Measurements from ENCODE around the gene LGR5. TPM values are rescaled to one million over a fixed set of nuclear protein-coding genes. Genes with fewer than 3 reads are reported as not detected.

Gene LGR5
- total RNA-seq, 1 donor, result not detected

DNA sequence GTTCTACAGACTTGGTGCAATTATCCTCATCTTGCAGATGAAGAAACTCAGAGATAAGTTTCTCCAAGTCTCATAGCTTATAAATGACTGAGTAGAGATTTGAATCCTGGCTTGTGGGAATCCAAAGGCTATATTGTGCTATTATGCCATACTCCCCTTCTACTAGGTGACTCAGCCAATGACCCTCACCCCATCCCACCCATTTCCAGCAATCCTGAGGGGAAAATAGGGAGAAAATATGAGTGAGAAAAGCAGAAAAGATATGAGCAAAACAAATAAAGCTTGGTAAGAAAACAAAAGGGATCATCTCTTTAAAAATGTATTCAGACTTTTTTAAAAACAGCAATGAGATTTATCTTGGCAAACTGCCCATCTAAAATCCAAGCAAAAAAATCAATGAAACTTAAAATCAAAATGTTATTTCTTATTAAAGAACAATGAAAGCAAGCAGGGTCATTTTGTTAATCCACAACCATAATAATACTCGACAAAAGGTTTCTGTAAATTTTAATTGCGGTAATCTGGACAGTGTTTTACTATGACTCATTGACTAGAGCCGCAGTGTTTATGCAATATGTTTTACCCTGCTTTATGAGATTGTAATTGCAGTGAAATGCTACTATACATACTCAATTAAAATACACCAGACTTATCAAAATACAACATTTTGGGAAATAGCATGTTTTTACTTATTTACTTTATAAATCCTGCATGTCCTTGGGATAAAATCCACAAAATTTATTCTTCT is 13.1 kb upstream of the LGR5 start:
- Histone ChIP-seq H3K9me3 (ENCODE audit: low read depth, low read length) (no peaks in the 10 kb centered on the region), H3K27me3 (ENCODE audit: insufficient read depth, low read length) (no peaks in the 10 kb centered on the region), H3K4me3 (ENCODE audit: low read length) (no peak overlapping the region), H3K4me1 (ENCODE audit: insufficient read depth, low read length) (no peaks in the 10 kb centered on the region)

DNA sequence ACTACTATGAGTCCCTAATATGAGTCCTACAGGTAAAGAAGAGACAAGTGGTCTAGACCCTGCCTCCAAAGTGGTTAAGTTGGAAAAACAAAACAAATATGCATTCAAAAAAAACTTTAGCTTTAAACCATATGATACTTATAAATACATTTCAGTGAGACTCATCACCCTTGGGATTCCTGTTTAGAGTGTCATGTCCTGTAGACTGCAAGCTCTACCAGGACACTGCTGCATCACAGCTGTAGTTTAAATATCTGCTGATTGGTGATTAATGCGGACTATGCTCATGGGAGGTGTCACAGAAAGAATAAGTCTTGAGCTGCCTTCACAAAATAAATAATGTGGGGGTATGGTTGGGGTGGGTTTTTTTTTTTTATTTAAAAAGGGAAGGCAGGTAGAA is 8.8 kb upstream of the LGR5 start:
- H3K4me3 ChIP-seq (ENCODE audit: low read length), result no peak overlapping the region
- no peaks in the 10 kb centered on the region for H3K4me1 ChIP-seq (ENCODE audit: insufficient read depth, low read length)
- peaks cover 5% of the 10 kb centered on the region for H3K27me3 ChIP-seq (ENCODE audit: insufficient read depth, low read length)
- H3K9me3 ChIP-seq (ENCODE audit: low read depth, low read length), result no peaks in the 10 kb centered on the region

DNA sequence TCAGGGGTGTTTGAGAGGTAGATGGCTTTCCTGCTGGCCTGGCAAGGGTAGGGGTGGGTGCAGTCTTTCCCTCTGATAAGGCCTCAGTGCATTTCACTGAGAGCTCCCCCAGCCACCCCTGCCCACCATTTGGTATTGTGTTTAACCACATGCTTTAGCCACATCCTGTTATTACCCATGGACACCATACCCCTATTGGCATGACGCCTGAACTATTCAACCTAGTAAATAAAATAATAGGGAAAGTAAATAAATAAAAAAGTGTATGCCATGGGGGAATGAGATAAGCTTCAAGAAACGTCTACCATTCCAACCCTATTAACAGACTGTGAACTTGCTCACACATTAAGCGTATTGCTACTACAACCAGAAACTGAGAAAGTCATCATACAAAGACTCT is 7.6 kb upstream of the LGR5 start:
- Histone ChIP-seq H3K4me1 (ENCODE audit: insufficient read depth, low read length) (no peaks in the 10 kb centered on the region), H3K4me3 (ENCODE audit: low read length) (no peak overlapping the region)

DNA sequence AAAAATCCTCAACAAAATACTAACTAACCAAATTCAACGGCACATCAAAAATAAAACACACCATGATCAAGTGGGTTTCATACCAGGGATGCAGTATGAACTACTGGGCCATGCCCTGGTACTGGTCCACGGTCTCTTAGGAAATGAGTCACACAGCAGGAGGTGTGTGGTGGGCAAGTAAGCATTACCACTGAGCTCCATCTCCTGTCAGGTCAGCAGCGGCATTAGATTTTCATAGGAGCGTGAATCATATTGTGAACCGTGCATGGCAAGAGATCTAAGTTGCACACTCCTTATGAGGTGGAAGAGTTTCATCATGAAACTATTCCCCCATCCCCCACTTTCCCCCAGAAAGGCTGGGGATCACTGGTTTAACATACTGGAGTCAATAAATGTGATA is 6.7 kb upstream of the LGR5 start:
- Histone ChIP-seq H3K4me1 (ENCODE audit: insufficient read depth, low read length) (no peaks in the 10 kb centered on the region), H3K4me3 (ENCODE audit: low read length) (no peak overlapping the region), H3K27me3 (ENCODE audit: insufficient read depth, low read length) (peaks cover 7% of the 10 kb centered on the region), H3K9me3 (ENCODE audit: low read depth, low read length) (no peaks in the 10 kb centered on the region)

More for the DNA sequence above, 7.6 kb upstream of the LGR5 start:
- Histone ChIP-seq H3K27me3 (ENCODE audit: insufficient read depth, low read length) (peaks cover 5% of the 10 kb centered on the region), H3K9me3 (ENCODE audit: low read depth, low read length) (no peaks in the 10 kb centered on the region)

DNA sequence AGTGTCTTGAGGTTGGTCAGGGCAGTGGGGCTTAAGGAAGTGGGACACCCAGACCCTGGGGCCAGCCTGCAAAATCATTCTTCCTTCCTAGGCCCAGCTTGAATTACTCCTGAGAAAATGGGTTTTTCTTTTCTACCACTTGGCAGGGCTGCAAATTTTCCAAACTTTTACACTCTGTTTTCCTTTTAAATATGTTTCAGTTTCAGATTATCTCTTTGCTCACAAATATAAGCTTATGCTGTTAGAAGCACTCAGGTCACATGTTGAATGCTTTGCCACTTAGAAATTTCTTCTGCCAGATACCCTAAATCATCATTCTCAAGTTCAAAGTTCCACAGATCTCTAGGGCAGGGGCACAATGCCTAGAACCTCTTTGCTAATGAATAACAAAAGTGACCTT is 2.9 kb upstream of the LGR5 start:
- Histone ChIP-seq H3K27me3 (ENCODE audit: insufficient read depth, low read length) (peaks cover 44% of the 10 kb centered on the region), H3K9me3 (ENCODE audit: low read depth, low read length) (no peaks in the 10 kb centered on the region), H3K4me1 (ENCODE audit: insufficient read depth, low read length) (peaks cover 19% of the 10 kb centered on the region), H3K4me3 (ENCODE audit: low read length) (no peak overlapping the region)

DNA sequence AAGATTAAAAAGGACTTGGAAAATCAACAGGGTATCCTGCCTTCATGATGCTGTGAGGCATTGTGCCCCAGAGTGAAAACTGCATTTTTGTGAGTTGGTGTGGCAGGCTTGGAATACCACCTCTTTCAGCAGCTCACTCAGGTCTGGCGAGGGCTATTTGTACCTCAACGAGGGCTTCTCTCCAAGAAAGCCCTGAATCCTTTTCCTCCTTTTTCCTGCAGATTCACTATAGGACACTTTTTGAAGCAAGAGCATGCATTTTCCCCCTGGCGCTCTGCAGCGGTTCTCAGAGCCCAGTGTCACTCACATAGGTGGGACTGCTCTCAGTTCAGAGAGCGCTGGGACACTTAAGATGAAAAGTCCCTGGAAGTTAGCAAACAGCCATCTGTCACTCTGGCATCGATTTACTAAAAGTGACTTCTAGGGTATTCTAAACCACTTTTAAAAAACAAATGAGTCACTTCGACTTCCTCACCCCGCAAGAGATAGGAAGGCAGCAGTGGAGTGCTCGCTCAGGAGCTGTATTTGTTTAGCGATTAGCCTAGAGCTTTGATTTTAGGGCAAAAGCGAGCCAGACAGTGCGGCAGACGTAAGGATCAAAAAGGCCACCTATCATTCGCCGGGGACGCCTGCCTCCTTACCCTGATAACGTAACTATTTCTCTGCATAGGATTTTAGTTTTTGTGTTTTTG is 782 bp upstream of the LGR5 start:
- H3K4me3 ChIP-seq (ENCODE audit: low read length), result no peak overlapping the region

DNA sequence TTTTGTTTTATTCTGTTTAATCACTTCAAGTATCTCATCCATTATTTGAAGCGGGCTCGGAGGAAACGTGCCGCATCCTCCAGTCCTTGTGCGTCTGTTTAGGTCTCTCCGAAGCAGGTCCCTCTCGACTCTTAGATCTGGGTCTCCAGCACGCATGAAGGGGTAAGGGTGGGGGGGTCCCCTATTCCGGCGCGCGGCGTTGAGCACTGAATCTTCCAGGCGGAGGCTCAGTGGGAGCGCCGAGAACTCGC is 311 bp upstream of the LGR5 start:
- peaks cover 57% of the 10 kb centered on the region for H3K27me3 ChIP-seq (ENCODE audit: insufficient read depth, low read length)
- H3K9me3 ChIP-seq (ENCODE audit: low read depth, low read length), result no peaks in the 10 kb centered on the region
- no peak overlapping the region for H3K4me3 ChIP-seq (ENCODE audit: low read length)
- H3K4me1 ChIP-seq (ENCODE audit: insufficient read depth, low read length), result peaks cover 19% of the 10 kb centered on the region

More for the DNA sequence above, 782 bp upstream of the LGR5 start:
- Histone ChIP-seq H3K4me1 (ENCODE audit: insufficient read depth, low read length) (peaks cover 19% of the 10 kb centered on the region), H3K27me3 (ENCODE audit: insufficient read depth, low read length) (peaks cover 57% of the 10 kb centered on the region), H3K9me3 (ENCODE audit: low read depth, low read length) (no peaks in the 10 kb centered on the region)

DNA sequence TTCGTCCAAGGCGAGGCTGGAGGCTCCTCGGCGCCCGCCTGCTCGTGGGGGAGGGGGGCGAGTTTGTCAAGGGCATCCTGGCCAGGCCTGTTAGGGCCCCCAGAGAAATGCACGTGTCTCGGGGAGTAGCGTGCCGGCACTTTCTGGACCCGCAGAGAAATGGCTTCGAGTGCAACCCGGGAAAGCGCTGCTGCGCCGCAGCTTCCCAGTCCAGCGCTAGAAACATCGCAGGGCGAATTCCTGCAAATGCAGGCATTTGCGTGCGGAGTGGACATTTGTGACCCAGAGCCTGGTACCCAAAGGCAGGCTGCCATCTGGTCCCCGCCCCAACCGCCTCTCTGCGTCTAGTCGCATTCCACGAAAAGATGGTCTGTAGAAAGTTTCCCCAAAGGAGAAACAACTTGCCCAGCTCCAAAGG is 756 bp downstream of the LGR5 start:
- no peaks in the 10 kb centered on the region for H3K9me3 ChIP-seq (ENCODE audit: low read depth, low read length)
- peaks cover 57% of the 10 kb centered on the region for H3K27me3 ChIP-seq (ENCODE audit: insufficient read depth, low read length)

DNA sequence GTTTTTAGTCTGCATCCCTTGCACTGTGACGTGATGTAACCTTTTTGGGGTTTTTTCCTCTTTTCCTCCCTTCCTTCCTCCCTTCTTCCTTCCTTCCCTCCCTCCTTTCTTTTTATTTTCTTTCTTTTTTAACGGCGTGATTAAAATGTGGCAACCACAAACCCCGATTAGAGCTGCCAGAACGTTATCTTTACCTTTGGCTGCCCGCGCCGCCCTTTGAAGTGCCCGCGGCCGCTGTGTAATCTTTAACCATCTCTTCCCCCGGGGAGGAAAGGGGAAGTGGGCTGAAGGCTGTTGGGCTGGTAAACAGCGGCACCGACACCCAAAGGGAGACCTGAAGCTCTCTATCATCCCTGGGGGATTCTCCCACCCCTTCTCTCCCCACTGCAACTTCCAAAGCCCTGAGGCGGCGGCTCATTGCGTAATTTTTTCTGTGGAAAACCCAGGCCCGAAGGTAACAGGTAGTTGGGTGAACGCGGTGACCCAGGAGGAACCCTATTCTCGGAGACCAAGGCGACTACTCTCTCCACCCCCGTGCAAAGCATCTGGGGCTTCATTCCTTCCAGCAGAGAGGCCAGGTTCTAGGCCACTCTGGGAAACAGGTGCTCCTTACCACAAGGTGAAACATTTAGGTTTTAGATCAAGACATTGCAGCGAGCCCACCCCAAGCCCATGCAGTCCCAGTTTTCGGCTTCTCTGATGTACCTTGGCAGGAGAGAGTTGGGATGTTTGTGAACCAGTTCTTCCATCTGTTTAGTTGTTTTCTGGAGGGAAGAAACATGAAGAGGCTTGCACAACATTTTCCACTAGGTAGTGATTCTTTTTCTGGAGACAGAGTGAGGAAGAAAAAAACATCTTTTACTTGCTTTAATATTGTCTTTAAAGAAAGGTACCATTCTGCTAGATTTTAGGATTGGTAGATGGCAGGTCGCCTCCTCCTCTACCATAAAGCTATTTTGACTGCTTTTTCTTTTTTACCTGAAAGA is 1.5 kb downstream of the LGR5 start:
- H3K27me3 ChIP-seq (ENCODE audit: insufficient read depth, low read length), result peaks cover 57% of the 10 kb centered on the region
- no peaks in the 10 kb centered on the region for H3K9me3 ChIP-seq (ENCODE audit: low read depth, low read length)
- H3K4me3 ChIP-seq (ENCODE audit: low read length), result no peak overlapping the region
- H3K4me1 ChIP-seq (ENCODE audit: insufficient read depth, low read length), result peaks cover 19% of the 10 kb centered on the region

More for the DNA sequence above, 756 bp downstream of the LGR5 start:
- Histone ChIP-seq H3K4me1 (ENCODE audit: insufficient read depth, low read length) (peaks cover 19% of the 10 kb centered on the region), H3K4me3 (ENCODE audit: low read length) (no peak overlapping the region)

DNA sequence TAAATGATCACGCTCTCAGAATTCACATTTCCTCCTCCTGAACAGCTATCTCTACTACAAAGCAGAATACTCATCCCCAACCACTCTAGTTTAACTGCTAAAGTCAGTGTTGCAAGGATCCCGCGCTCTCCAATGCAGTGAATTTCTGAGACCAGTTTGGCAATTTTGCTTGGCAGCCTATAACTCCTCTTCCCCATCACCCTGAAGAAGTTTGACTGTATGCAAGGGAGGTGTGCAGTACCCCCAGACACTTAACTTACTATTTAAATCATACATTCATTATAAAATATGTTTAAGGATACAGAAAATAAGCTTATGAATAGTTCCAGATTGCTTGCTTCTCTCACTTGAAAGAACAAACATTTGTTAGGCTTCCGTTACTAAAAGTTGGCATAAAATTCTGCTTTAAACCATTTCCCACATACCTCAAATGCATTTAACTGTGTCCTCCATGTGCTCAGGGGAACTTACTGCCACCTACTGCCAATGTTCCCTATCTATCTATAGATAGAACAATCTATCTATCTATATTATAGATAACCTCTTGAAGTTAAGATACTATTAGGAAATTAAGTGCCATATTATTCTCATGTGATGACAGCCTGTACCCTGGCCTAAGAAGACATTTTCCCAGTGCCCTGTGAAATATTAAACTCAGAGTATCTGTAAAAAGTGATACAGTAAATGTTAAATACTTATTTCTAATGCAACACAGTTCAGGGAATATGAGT is 2.4 kb downstream of the LGR5 start:
- Histone ChIP-seq H3K27me3 (ENCODE audit: insufficient read depth, low read length) (peaks cover 57% of the 10 kb centered on the region), H3K4me3 (ENCODE audit: low read length) (no peak overlapping the region), H3K4me1 (ENCODE audit: insufficient read depth, low read length) (peaks cover 19% of the 10 kb centered on the region), H3K9me3 (ENCODE audit: low read depth, low read length) (no peaks in the 10 kb centered on the region)

DNA sequence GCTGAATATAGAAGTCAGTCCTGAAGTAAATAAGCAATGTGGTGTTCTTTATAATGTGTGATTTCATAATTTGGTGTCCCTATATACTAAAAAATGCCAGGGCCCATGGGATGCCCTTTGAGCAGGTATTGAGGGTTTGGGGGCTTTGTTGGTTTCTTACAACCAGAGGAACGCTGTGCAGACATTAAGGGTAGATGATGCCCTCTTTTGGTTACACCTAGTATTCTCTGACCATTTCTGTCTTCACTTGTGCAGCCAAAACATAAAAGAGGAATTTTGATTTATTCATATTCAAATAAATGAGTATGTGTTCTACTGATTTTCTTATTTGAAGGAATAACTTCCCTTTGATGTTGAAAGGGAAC is 3.0 kb downstream of the LGR5 start:
- Histone ChIP-seq H3K4me1 (ENCODE audit: insufficient read depth, low read length) (peaks cover 19% of the 10 kb centered on the region), H3K27me3 (ENCODE audit: insufficient read depth, low read length) (peaks cover 57% of the 10 kb centered on the region), H3K9me3 (ENCODE audit: low read depth, low read length) (no peaks in the 10 kb centered on the region), H3K4me3 (ENCODE audit: low read length) (no peak overlapping the region)

DNA sequence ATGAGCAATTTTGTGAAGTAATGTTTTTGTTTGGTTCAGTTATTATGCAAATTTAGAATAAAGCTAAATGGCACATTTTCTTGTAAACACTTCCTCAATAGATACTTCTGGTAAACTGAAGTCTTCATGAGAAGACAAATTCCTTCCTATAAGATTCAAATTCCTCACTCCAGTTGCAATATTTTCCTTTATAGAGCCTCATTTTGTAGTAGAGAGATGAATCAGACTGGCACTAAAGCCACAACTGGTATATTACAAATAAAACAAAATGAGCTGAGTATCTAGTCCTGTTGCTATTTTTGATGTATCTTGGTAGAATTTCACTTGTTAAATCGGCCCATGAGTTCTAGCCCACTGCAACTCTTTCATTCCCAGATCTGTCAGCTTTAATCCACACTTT is 5.5 kb downstream of the LGR5 start:
- Histone ChIP-seq H3K4me1 (ENCODE audit: insufficient read depth, low read length) (peaks cover 10% of the 10 kb centered on the region), H3K27me3 (ENCODE audit: insufficient read depth, low read length) (peaks cover 34% of the 10 kb centered on the region), H3K9me3 (ENCODE audit: low read depth, low read length) (no peaks in the 10 kb centered on the region), H3K4me3 (ENCODE audit: low read length) (no peak overlapping the region)

DNA sequence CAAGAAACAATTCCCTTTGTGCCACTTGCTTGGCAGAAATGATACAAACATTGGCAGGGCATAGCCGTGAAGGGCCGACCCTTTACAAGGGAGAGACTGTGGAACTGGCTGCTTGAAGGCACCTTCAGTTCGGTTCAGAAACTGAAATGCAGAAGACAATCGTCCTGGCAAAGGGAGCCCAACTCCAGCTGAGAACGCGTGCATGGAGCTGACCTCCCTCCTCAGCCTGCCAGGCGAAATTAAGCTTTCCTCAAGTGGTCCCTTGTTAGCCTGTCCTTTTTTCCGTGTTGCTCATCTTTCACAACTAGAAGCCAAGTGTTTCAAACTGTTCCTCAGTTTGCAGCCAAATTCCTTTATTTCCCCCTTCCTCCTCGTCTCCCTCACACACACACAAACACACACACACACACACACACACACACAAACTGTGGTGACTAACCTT is 8.1 kb downstream of the LGR5 start:
- H3K27me3 ChIP-seq (ENCODE audit: insufficient read depth, low read length), result peaks cover 8% of the 10 kb centered on the region
- no peak overlapping the region for H3K4me3 ChIP-seq (ENCODE audit: low read length)
- H3K9me3 ChIP-seq (ENCODE audit: low read depth, low read length), result no peaks in the 10 kb centered on the region
- no peaks in the 10 kb centered on the region for H3K4me1 ChIP-seq (ENCODE audit: insufficient read depth, low read length)

DNA sequence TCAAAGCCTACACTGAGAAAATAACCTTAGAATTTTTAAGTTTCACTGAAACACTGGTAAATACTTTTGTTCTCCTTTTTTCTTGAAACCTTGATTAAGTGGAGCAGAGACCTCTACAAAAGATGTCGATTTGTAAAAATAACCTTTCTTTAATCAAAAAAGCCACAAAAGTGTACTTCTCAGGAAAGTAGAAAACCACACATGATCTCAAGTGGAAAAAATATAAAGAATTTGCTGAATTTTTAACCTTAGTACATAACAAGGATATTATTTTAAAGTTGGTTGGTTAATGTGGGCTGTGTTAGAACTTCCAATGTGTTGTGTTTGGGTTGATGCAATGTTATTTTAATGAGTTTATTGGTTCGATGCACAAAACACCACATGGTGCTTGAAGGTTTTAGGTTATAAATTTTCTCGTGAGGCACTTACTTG is 8.6 kb downstream of the LGR5 start:
- Histone ChIP-seq H3K9me3 (ENCODE audit: low read depth, low read length) (no peaks in the 10 kb centered on the region), H3K27me3 (ENCODE audit: insufficient read depth, low read length) (peaks cover 3% of the 10 kb centered on the region), H3K4me1 (ENCODE audit: insufficient read depth, low read length) (no peaks in the 10 kb centered on the region), H3K4me3 (ENCODE audit: low read length) (no peak overlapping the region)

Data from mononuclear cell (primary cell).